ENCODE results near the gene MACROD2. TPM values are rescaled to one million over a fixed set of nuclear protein-coding genes. Genes with fewer than 3 reads are reported as not detected.

The MACROD2 gene
- total RNA-seq, 2 experiments from 2014 or later: not detected

GRCh38 chr20:14619411-14619810 is 624.1 kb downstream of the MACROD2 start:
- Mint-ChIP-seq H3K4me1 (ENCODE audit: low read depth) (no peaks in the 10 kb centered on the region), H3K27ac (no peak overlapping the region), H3K9me3 (peaks cover 14% of the 10 kb centered on the region), H3K4me3 (no peak overlapping the region), H3K27me3 (no peaks in the 10 kb centered on the region), H3K36me3 (no peaks in the 10 kb centered on the region)
- intact Hi-C loops (cut with micrococcal nuclease): no loop called here
- ChIA-PET POLR2A (no interaction called here), CTCF (no interaction called here)
- no peak for DNase-seq

- no peak for DNase-seq
- H3K27ac Mint-ChIP-seq: no peak overlapping the region
- ChIA-PET POLR2A (no interaction called here), CTCF (no interaction called here)
- no peaks in the 10 kb centered on the region for H3K27me3 Mint-ChIP-seq
- H3K4me1 Mint-ChIP-seq (ENCODE audit: low read depth): no peaks in the 10 kb centered on the region
- peaks cover 7% of the 10 kb centered on the region for H3K9me3 Mint-ChIP-seq
- no peak overlapping the region for H3K4me3 Mint-ChIP-seq
- H3K36me3 Mint-ChIP-seq: no peaks in the 10 kb centered on the region
- intact Hi-C loops (cut with micrococcal nuclease): no loop called here
Measured at GRCh38 chr20:14622796-14623195, 627.5 kb downstream of the MACROD2 start.

GRCh38 chr20:14631011-14631410 is 635.7 kb downstream of the MACROD2 start:
- Mint-ChIP-seq H3K36me3 (no peaks in the 10 kb centered on the region), H3K4me3 (no peak overlapping the region), H3K4me1 (ENCODE audit: low read depth) (no peaks in the 10 kb centered on the region), H3K27ac (no peak overlapping the region), H3K27me3 (no peaks in the 10 kb centered on the region), H3K9me3 (peaks cover 5% of the 10 kb centered on the region)
- ChIA-PET POLR2A (no interaction called here), CTCF (no interaction called here)
- intact Hi-C loops (cut with micrococcal nuclease): no loop called here
- DNase-seq: no peak

- intact Hi-C loops (cut with micrococcal nuclease): no loop called here
- no peaks in the 10 kb centered on the region for H3K4me1 Mint-ChIP-seq (ENCODE audit: low read depth)
- peaks cover 7% of the 10 kb centered on the region for H3K9me3 Mint-ChIP-seq
- H3K27me3 Mint-ChIP-seq: no peaks in the 10 kb centered on the region
- CTCF ChIA-PET: no interaction called here
- no peak overlapping the region for H3K4me3 Mint-ChIP-seq
- H3K27ac Mint-ChIP-seq: no peak overlapping the region
- H3K36me3 Mint-ChIP-seq: no peaks in the 10 kb centered on the region
- POLR2A ChIA-PET: no interaction called here
- DNase-seq: no peak
Measured at GRCh38 chr20:14632906-14633305, 637.6 kb downstream of the MACROD2 start.

- intact Hi-C loops (cut with micrococcal nuclease): no loop called here
- H3K9me3 Mint-ChIP-seq: peaks cover 2% of the 10 kb centered on the region
- H3K4me1 Mint-ChIP-seq (ENCODE audit: low read depth): no peaks in the 10 kb centered on the region
- no peak for DNase-seq
- H3K27ac Mint-ChIP-seq: no peak overlapping the region
- H3K4me3 Mint-ChIP-seq: no peak overlapping the region
- no peaks in the 10 kb centered on the region for H3K36me3 Mint-ChIP-seq
- CTCF ChIA-PET: no interaction called here
- H3K27me3 Mint-ChIP-seq: no peaks in the 10 kb centered on the region
- POLR2A ChIA-PET: no interaction called here
Measured at GRCh38 chr20:14633507-14633906, 638.2 kb downstream of the MACROD2 start.

- CTCF ChIA-PET: no interaction called here
Measured at GRCh38 chr20:14634665-14635064, 639.3 kb downstream of the MACROD2 start.

GRCh38 chr20:14637441-14637840 is 642.1 kb downstream of the MACROD2 start:
- ChIA-PET POLR2A (no interaction called here), CTCF (interaction anchor here (0.7 kb wide), 1 partner anchor 41 kb away, joined by 3 read pairs; no protein-coding TSS in a partner anchor)
- Mint-ChIP-seq H3K27ac (no peak overlapping the region), H3K9me3 (peaks cover 15% of the 10 kb centered on the region), H3K4me1 (ENCODE audit: low read depth) (no peaks in the 10 kb centered on the region), H3K27me3 (no peaks in the 10 kb centered on the region), H3K4me3 (no peak overlapping the region), H3K36me3 (no peaks in the 10 kb centered on the region)
- DNase-seq: no peak
- intact Hi-C loops (cut with micrococcal nuclease): no loop called here

More at GRCh38 chr20:14634665-14635064, 639.3 kb downstream of the MACROD2 start:
- H3K36me3 Mint-ChIP-seq: no peaks in the 10 kb centered on the region
- no peaks in the 10 kb centered on the region for H3K4me1 Mint-ChIP-seq (ENCODE audit: low read depth)
- no peak overlapping the region for H3K4me3 Mint-ChIP-seq
- intact Hi-C loops (cut with micrococcal nuclease): no loop called here
- peaks cover 6% of the 10 kb centered on the region for H3K9me3 Mint-ChIP-seq
- DNase-seq: no peak
- POLR2A ChIA-PET: no interaction called here
- H3K27me3 Mint-ChIP-seq: no peaks in the 10 kb centered on the region
- H3K27ac Mint-ChIP-seq: no peak overlapping the region

- no peak overlapping the region for H3K4me3 Mint-ChIP-seq
- H3K36me3 Mint-ChIP-seq: no peaks in the 10 kb centered on the region
- intact Hi-C loops (cut with micrococcal nuclease): no loop called here
- H3K9me3 Mint-ChIP-seq: peaks cover 13% of the 10 kb centered on the region
- H3K27me3 Mint-ChIP-seq: no peaks in the 10 kb centered on the region
- ChIA-PET POLR2A (no interaction called here), CTCF (interaction anchor here (0.6 kb wide), 1 partner anchor 51 kb away, joined by 3 read pairs; no protein-coding TSS in a partner anchor)
- no peak overlapping the region for H3K27ac Mint-ChIP-seq
- H3K4me1 Mint-ChIP-seq (ENCODE audit: low read depth): no peaks in the 10 kb centered on the region
- no peak for DNase-seq
Measured at GRCh38 chr20:14643146-14643545, 647.8 kb downstream of the MACROD2 start.

GRCh38 chr20:14643556-14643955 is 648.2 kb downstream of the MACROD2 start:
- Mint-ChIP-seq H3K9me3 (peaks cover 13% of the 10 kb centered on the region), H3K36me3 (no peaks in the 10 kb centered on the region), H3K27ac (no peak overlapping the region), H3K4me3 (no peak overlapping the region), H3K27me3 (no peaks in the 10 kb centered on the region), H3K4me1 (ENCODE audit: low read depth) (no peaks in the 10 kb centered on the region)
- no peak for DNase-seq
- intact Hi-C loops (cut with micrococcal nuclease): no loop called here
- POLR2A ChIA-PET: no interaction called here
- CTCF ChIA-PET: no interaction called here

GRCh38 chr20:14644306-14645097 is 649.2 kb downstream of the MACROD2 start:
- Mint-ChIP-seq H3K9me3 (peaks cover 10% of the 10 kb centered on the region), H3K27ac (no peak overlapping the region), H3K36me3 (no peaks in the 10 kb centered on the region), H3K4me3 (no peak overlapping the region), H3K4me1 (ENCODE audit: low read depth) (no peaks in the 10 kb centered on the region), H3K27me3 (no peaks in the 10 kb centered on the region)
- CTCF ChIA-PET: no interaction called here
- DNase-seq: no peak
- intact Hi-C loops (cut with micrococcal nuclease): no loop called here
- POLR2A ChIA-PET: no interaction called here

- no peak overlapping the region for H3K27ac Mint-ChIP-seq
- H3K4me1 Mint-ChIP-seq (ENCODE audit: low read depth): no peaks in the 10 kb centered on the region
- no peaks in the 10 kb centered on the region for H3K36me3 Mint-ChIP-seq
- intact Hi-C loops (cut with micrococcal nuclease): no loop called here
- DNase-seq: no peak
- peaks cover 4% of the 10 kb centered on the region for H3K9me3 Mint-ChIP-seq
- H3K27me3 Mint-ChIP-seq: no peaks in the 10 kb centered on the region
- CTCF ChIA-PET: no interaction called here
- POLR2A ChIA-PET: no interaction called here
- no peak overlapping the region for H3K4me3 Mint-ChIP-seq
Measured at GRCh38 chr20:14647016-14647415, 651.7 kb downstream of the MACROD2 start.

- DNase-seq: no peak
- Mint-ChIP-seq H3K27ac (no peak overlapping the region), H3K4me1 (ENCODE audit: low read depth) (no peaks in the 10 kb centered on the region), H3K27me3 (no peaks in the 10 kb centered on the region), H3K4me3 (no peak overlapping the region), H3K9me3 (peaks cover 6% of the 10 kb centered on the region), H3K36me3 (no peaks in the 10 kb centered on the region)
- POLR2A ChIA-PET: no interaction called here
- CTCF ChIA-PET: no interaction called here
- intact Hi-C loops (cut with micrococcal nuclease): no loop called here
Measured at GRCh38 chr20:14649662-14650061, 654.3 kb downstream of the MACROD2 start.

GRCh38 chr20:14657266-14658005 is 662.1 kb downstream of the MACROD2 start:
- ChIA-PET CTCF (no interaction called here), POLR2A (no interaction called here)
- Mint-ChIP-seq H3K36me3 (no peaks in the 10 kb centered on the region), H3K4me1 (ENCODE audit: low read depth) (no peaks in the 10 kb centered on the region), H3K9me3 (peaks cover 20% of the 10 kb centered on the region), H3K27me3 (no peaks in the 10 kb centered on the region), H3K4me3 (no peak overlapping the region), H3K27ac (no peak overlapping the region)
- intact Hi-C loops (cut with micrococcal nuclease): no loop called here
- no peak for DNase-seq
